H9 (cell line): ENCODE data around the gene RBMS3. TPM values are rescaled to one million over a fixed set of nuclear protein-coding genes. Genes with fewer than 3 reads are reported as not detected.

Experiments
- DNase-seq: peaks from one replicate; pipeline ENCODE4 v3.0.0-alpha.2; 2017
- H2AFZ ChIP-seq: one replicate; pipeline ENCODE4 v1.6.1; 2013; ENCODE audit warnings: mild to moderate bottlenecking, low read length, control low read depth, moderate library complexity
- H2AK5ac ChIP-seq: 2 replicates; pipeline ENCODE4 v1.6.1; 2013; ENCODE audit warnings: low read length, control low read depth, mixed read lengths; ENCODE audit not compliant: insufficient read length
- H2BK120ac ChIP-seq: one replicate; pipeline ENCODE4 v1.6.1; 2013; ENCODE audit warnings: low read depth, mild to moderate bottlenecking, low read length, control low read depth, inconsistent platforms; ENCODE audit not compliant: poor library complexity, severe bottlenecking
- H2BK12ac ChIP-seq: 2 replicates; pipeline ENCODE4 v1.6.1; 2013; ENCODE audit warnings: low read length, control low read depth, mixed read lengths, low read depth; ENCODE audit not compliant: insufficient read length
- H2BK15ac ChIP-seq: 2 replicates; pipeline ENCODE4 v1.6.1; 2013; ENCODE audit warnings: low read depth, low read length, control low read depth
- H2BK20ac ChIP-seq: one replicate; pipeline ENCODE4 v1.6.1; 2013; ENCODE audit warnings: low read depth, mild to moderate bottlenecking, low read length, control low read depth, inconsistent platforms; ENCODE audit not compliant: poor library complexity, severe bottlenecking
- H2BK5ac ChIP-seq: 2 replicates; pipeline ENCODE4 v1.6.1; 2013; ENCODE audit warnings: low read length, control low read depth, mixed read lengths; ENCODE audit not compliant: insufficient read length
- H3K14ac ChIP-seq: 2 replicates; pipeline ENCODE4 v1.6.1; 2013; ENCODE audit warnings: low read length, control low read depth; ENCODE audit not compliant: insufficient read depth
- H3K18ac ChIP-seq: 2 replicates; pipeline ENCODE4 v1.6.1; 2013; ENCODE audit warnings: low read depth, mild to moderate bottlenecking, mixed read lengths, low read length, control low read depth; ENCODE audit not compliant: insufficient read length
- H3K23ac ChIP-seq: 2 replicates; pipeline ENCODE4 v1.6.1; 2013; ENCODE audit warnings: low read length, control low read depth, mixed read lengths, low read depth; ENCODE audit not compliant: insufficient read length
- H3K23me2 ChIP-seq: 2 replicates; pipeline ENCODE4 v1.6.1; 2013; ENCODE audit warnings: low read depth, mild to moderate bottlenecking, mixed read lengths, low read length, control low read depth; ENCODE audit not compliant: insufficient read length, poor library complexity, severe bottlenecking
- H3K27ac ChIP-seq: 2 replicates; pipeline ENCODE4 v1.5.1; 2013; ENCODE audit warnings: low read length, control low read depth, mixed read lengths, low read depth; ENCODE audit not compliant: insufficient read length
- H3K27me3 ChIP-seq: 2 replicates; pipeline ENCODE4 v1.6.1; 2013; ENCODE audit warnings: low read length, control low read depth, inconsistent platforms; ENCODE audit not compliant: insufficient read depth
- H3K4ac ChIP-seq: 2 replicates; pipeline ENCODE4 v1.6.1; 2013; ENCODE audit warnings: low read depth, mild to moderate bottlenecking, control low read depth, inconsistent platforms, low read length, moderate library complexity
- H3K4me1 ChIP-seq: 2 replicates; pipeline ENCODE4 v1.6.1; 2013; ENCODE audit warnings: low read length, control low read depth, inconsistent platforms; ENCODE audit not compliant: insufficient read depth
- H3K4me2 ChIP-seq: 2 replicates; pipeline ENCODE4 v1.6.1; 2013; ENCODE audit warnings: low read length, control low read depth, mixed read lengths; ENCODE audit not compliant: insufficient read length, insufficient read depth
- H3K56ac ChIP-seq: 2 replicates; pipeline ENCODE4 v1.6.1; 2013; ENCODE audit warnings: low read depth, mild to moderate bottlenecking, mixed read lengths, low read length, control low read depth; ENCODE audit not compliant: insufficient read length
- H3K79me1 ChIP-seq: 2 replicates; pipeline ENCODE4 v1.6.1; 2013; ENCODE audit warnings: low read depth, mild to moderate bottlenecking, moderate library complexity, low read length, control low read depth, inconsistent platforms; ENCODE audit not compliant: insufficient read depth, poor library complexity, severe bottlenecking
- H3K79me2 ChIP-seq: 2 replicates; pipeline ENCODE4 v1.6.1; 2013; ENCODE audit warnings: low read length, control low read depth, inconsistent platforms; ENCODE audit not compliant: insufficient read depth
- H3K9ac ChIP-seq: 2 replicates; pipeline ENCODE4 v1.6.1; 2013; ENCODE audit warnings: low read length, control low read depth, mixed read lengths; ENCODE audit not compliant: insufficient read length; ENCODE audit errors: extremely low read depth
- H3K9me3 ChIP-seq: one replicate; pipeline ENCODE4 v1.6.1; 2013; ENCODE audit warnings: low read depth, low read length, inconsistent platforms; ENCODE audit not compliant: control insufficient read depth
- H3T11ph ChIP-seq: one replicate; pipeline ENCODE4 v1.6.1; 2013; ENCODE audit warnings: mild to moderate bottlenecking, low read length, control low read depth, inconsistent platforms
- H4K20me1 ChIP-seq: one replicate; pipeline ENCODE4 v1.6.1; 2013; ENCODE audit not compliant: control insufficient read depth, insufficient read length, insufficient read depth
- H4K5ac ChIP-seq: 2 replicates; pipeline ENCODE4 v1.6.1; 2013; ENCODE audit warnings: low read depth, mild to moderate bottlenecking, mixed read lengths, low read length, control low read depth; ENCODE audit not compliant: insufficient read length
- H4K8ac ChIP-seq: replicated peaks from 2 replicates; pipeline ENCODE4 v1.6.1; 2013; ENCODE audit warnings: low read length, control low read depth, mixed read lengths, low read depth; ENCODE audit not compliant: insufficient read length
- H4K91ac ChIP-seq: 2 replicates; pipeline ENCODE4 v1.6.1; 2013; ENCODE audit warnings: low read depth, mild to moderate bottlenecking, moderate library complexity, mixed read lengths, low read length, control low read depth; ENCODE audit not compliant: insufficient read length
- H3K27ac Mint-ChIP-seq, 3 experiments: 2 replicates in 2 of 3; 3 replicates in 1 of 3; pipeline ENCODE4 v1.8.0; 2020 to 2021; ENCODE audit warnings: mixed read lengths in 3 of 3, mild to moderate bottlenecking in 1 of 3, moderate library complexity in 1 of 3
- H3K27me3 Mint-ChIP-seq: 2 replicates; pipeline ENCODE4 v1.8.0; 2021; ENCODE audit warnings: low read depth, mild to moderate bottlenecking, moderate library complexity, mixed read lengths
- H3K36me3 Mint-ChIP-seq, 3 experiments: 2 replicates in 2 of 3; 3 replicates in 1 of 3; pipeline ENCODE4 v1.8.0; 2020 to 2021; ENCODE audit warnings: low read depth in 3 of 3, mixed read lengths in 3 of 3; ENCODE audit not compliant: insufficient read depth in 1 of 3
- H3K4me1 Mint-ChIP-seq, 2 experiments: 2 replicates each; pipeline ENCODE4 v1.8.0; 2020; ENCODE audit warnings: mixed read lengths in 2 of 2
- H3K4me3 Mint-ChIP-seq, 2 experiments: 2 replicates in 1 of 2; 3 replicates in 1 of 2; pipeline ENCODE4 v1.8.0; 2020 to 2021; ENCODE audit warnings: mild to moderate bottlenecking in 2 of 2, mixed read lengths in 2 of 2, moderate library complexity in 1 of 2
- H3K9me3 Mint-ChIP-seq, 2 experiments: 2 replicates in 1 of 2; 3 replicates in 1 of 2; pipeline ENCODE4 v1.8.0; 2020; ENCODE audit warnings: mild to moderate bottlenecking in 2 of 2, mixed read lengths in 2 of 2, moderate library complexity in 1 of 2
- WGBS: extraction: QIAGEN DNeasy Blood & Tissue Kit; methylation state at CpG from one replicate; pipeline ENCODE4 v1.1.7; 2013; ENCODE audit warnings: missing lambda C conversion rate, low lambda C conversion rate, mixed read lengths; ENCODE audit not compliant: insufficient read length; ENCODE audit errors: extremely low coverage; 5-methylcytosine and 5-hydroxymethylcytosine counted together
- total RNA-seq: library from RNA; stranded (reverse); gene quantifications from 2 replicates; pipeline ENCODE4 v1.2.1, GENCODE V29; 2021
- TF ChIP-seq, protein P1 (sequence below): fragments of 200-600 bp; sonication (generic); conservative IDR thresholded peaks from 3 replicates; pipeline ENCODE4 v1.8.0; 2021; ENCODE audit warnings: antibody characterized with exemption, mild to moderate bottlenecking

RBMS3 gene
- total RNA-seq, 1 experiment from 2014 or later: 8.1 TPM

DNA sequence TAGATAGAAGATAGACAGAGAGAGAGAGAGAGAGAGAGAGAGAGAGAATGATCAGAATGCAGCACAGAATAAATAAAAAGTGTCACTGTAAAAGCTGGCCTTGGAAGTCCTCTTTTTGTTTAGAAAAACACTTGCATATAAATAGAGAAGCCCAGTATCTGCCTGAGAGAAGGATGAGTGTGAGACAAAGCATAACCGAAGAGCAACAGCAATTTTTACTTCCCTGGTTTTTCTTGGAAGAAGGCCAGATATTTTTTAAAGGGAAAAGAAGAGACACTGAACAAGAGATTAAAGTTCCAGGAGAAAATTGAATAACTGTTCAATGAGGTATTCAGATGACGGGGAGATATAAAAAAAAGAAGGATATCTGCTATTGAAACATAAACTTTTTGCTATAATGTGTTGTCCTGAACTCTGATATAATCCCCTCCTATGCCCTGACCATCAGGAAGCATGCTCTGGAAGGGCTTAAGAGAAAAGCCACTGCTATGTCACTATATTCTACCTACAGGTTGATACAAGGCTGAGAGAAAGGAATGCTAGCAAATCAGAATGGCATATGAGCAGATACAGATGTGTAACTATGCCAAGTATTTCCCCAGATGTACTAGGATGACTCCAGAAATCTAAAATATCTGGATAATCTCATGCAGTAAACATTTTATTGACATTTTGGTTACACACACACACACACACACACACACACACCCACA is 358.9 kb downstream of the RBMS3 start:
- no peak overlapping the region for H3K4ac ChIP-seq
- WGBS: no CpG with 5 or more reads among the region's 2 CpGs
- no peak overlapping the region for H3K56ac ChIP-seq
- H3K9me3 ChIP-seq: no peaks in the 10 kb centered on the region
- TF ChIP-seq, protein P1, sequence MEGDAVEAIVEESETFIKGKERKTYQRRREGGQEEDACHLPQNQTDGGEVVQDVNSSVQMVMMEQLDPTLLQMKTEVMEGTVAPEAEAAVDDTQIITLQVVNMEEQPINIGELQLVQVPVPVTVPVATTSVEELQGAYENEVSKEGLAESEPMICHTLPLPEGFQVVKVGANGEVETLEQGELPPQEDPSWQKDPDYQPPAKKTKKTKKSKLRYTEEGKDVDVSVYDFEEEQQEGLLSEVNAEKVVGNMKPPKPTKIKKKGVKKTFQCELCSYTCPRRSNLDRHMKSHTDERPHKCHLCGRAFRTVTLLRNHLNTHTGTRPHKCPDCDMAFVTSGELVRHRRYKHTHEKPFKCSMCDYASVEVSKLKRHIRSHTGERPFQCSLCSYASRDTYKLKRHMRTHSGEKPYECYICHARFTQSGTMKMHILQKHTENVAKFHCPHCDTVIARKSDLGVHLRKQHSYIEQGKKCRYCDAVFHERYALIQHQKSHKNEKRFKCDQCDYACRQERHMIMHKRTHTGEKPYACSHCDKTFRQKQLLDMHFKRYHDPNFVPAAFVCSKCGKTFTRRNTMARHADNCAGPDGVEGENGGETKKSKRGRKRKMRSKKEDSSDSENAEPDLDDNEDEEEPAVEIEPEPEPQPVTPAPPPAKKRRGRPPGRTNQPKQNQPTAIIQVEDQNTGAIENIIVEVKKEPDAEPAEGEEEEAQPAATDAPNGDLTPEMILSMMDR: no peak
- no peak overlapping the region for H3K4me3 Mint-ChIP-seq
- H3K23me2 ChIP-seq: no peaks in the 10 kb centered on the region
- H2BK5ac ChIP-seq: no peak overlapping the region
- peaks cover 3 to 7% (median 3%) of the 10 kb centered on the region in 3 experiments; a peak in 3 of 7 replicates for H3K36me3 Mint-ChIP-seq
- H3K9me3 Mint-ChIP-seq: peaks cover 0 to 6% of the 10 kb centered on the region in 2 experiments; a peak in 3 of 5 replicates
- no peak for DNase-seq
- no peaks in the 10 kb centered on the region; the same call in 1 of the 2 replicates for H3K4me1 ChIP-seq
- H3K79me1 ChIP-seq: no peaks in the 10 kb centered on the region
- no peaks in the 10 kb centered on the region for H3K27me3 ChIP-seq
- no peak overlapping the region for H3K27ac ChIP-seq
- H2BK15ac ChIP-seq: no peak overlapping the region
- no peak overlapping the region for H2BK120ac ChIP-seq
- H2AFZ ChIP-seq: no peak overlapping the region
- no peak overlapping the region for H4K5ac ChIP-seq
- H2BK20ac ChIP-seq: no peak overlapping the region
- H3K79me2 ChIP-seq: 0 out of 2 replicates have a peak, but pooled peaks cover 2% of the 10 kb centered on the region
- peak overlapping the region; percentile 10 to 49 (median 16); a peak in 6 of 7 replicates for H3K27ac Mint-ChIP-seq
- no peak overlapping the region for H3K14ac ChIP-seq
- no peak overlapping the region for H3K4me2 ChIP-seq
- no peak overlapping the region for H2BK12ac ChIP-seq
- H3K23ac ChIP-seq: no peak overlapping the region
- H3K18ac ChIP-seq: no peak overlapping the region
- H2AK5ac ChIP-seq: no peak overlapping the region
- no peak overlapping the region for H3T11ph ChIP-seq
- H3K9ac ChIP-seq: no peak overlapping the region
- H3K4me1 Mint-ChIP-seq: peaks cover 29 to 34% of the 10 kb centered on the region in 2 experiments
- no peak overlapping the region for H4K8ac ChIP-seq
- H4K91ac ChIP-seq: no peak overlapping the region
- H4K20me1 ChIP-seq: no peaks in the 10 kb centered on the region
- no peaks in the 10 kb centered on the region for H3K27me3 Mint-ChIP-seq
